HCT116 (cell line): ENCODE measurements around the gene POU2AF2. TPM values are rescaled to one million over a fixed set of nuclear protein-coding genes. Genes with fewer than 3 reads are reported as not detected.

ENCODE experiments used
- ATAC-seq: fragments of 200-7000 bp; cut with Tn5 transposase; 2 replicates; pipeline ENCODE4 v1.9.1; 2020; ENCODE audit warnings: mild to moderate bottlenecking, moderate library complexity
- BruUV-seq: library from RNA; stranded (reverse); fragments of 400-500 nt; replicated peaks from 2 replicates; lab custom pipeline; 2021; lab: Mats Ljungman, UMichigan
- CTCF ChIA-PET: fragments of 300-600 bp; sonication (Branson Sonifier 250); formaldehyde crosslinking; loops from one replicate; lab custom pipeline; 2021; ENCODE audit warnings: antibody characterized with exemption; lab: Charles Lee
- POLR2A ChIA-PET: fragments of 300-600, 350-600 bp; sonication (Branson Sonifier 250); formaldehyde crosslinking; loops from one replicate; lab custom pipeline; 2021; ENCODE audit warnings: antibody characterized with exemption; lab: Charles Lee
- RAD21 ChIA-PET, 2 experiments: fragments of 300-600 bp; sonication (Branson Sonifier 250); formaldehyde crosslinking; loops; one replicate each; lab custom pipeline; 2023; ENCODE audit warnings: low total read pairs in 2 of 2; ENCODE audit not compliant: uncharacterized antibody in 2 of 2, unreplicated experiment in 2 of 2, low non-redundant PET in 1 of 2; lab: Charles Lee
- DNase-seq: peaks from one replicate; pipeline ENCODE4 v3.0.0-alpha.2; 2010; ENCODE audit warnings: low read depth, low spot score
- H2AFZ ChIP-seq: fragments of 200-600 bp; shearing (Covaris generic), sonication (generic); 2 replicates; pipeline ENCODE4 v1.6.1; 2017; ENCODE audit warnings: low read depth, mixed run types, mixed read lengths, antibody characterized with exemption, low read length; ENCODE audit not compliant: poor library complexity, severe bottlenecking
- H3K27ac ChIP-seq: 2 replicates; pipeline ENCODE4 v1.5.1; 2012; ENCODE audit warnings: low read depth, low read length
- H3K27me3 ChIP-seq: fragments of 200-600 bp; sonication (generic); 2 replicates; pipeline ENCODE4 v1.6.1; 2016; ENCODE audit warnings: mixed run types, low read length, mixed read lengths; ENCODE audit not compliant: insufficient read depth
- H3K36me3 ChIP-seq, 2 experiments: fragments of 200-500 bp in 1 of 2; fragments of 200-600 bp in 1 of 2; sonication (Bioruptor generic) in 1 of 2; sonication (generic) in 1 of 2; 2 replicates each; pipeline versions ENCODE4 v1.5.1 to v1.6.1; 2014 to 2016; ENCODE audit warnings: low read length in 2 of 2, inconsistent platforms in 1 of 2, mixed read lengths in 1 of 2, mixed run types in 1 of 2; ENCODE audit not compliant: insufficient read depth in 2 of 2, control insufficient read depth in 1 of 2
- H3K4me1 ChIP-seq, 2 experiments: fragments of 200-600 bp in 1 of 2; sonication (generic) in 1 of 2; 2 replicates each; pipeline versions ENCODE4 v1.5.1 to v1.6.1; 2012 to 2017; ENCODE audit warnings: low read length in 2 of 2, inconsistent platforms in 1 of 2, mild to moderate bottlenecking in 1 of 2, mixed read lengths in 1 of 2, mixed run types in 1 of 2, moderate library complexity in 1 of 2; ENCODE audit not compliant: insufficient read depth in 2 of 2, control insufficient read depth in 1 of 2
- H3K4me2 ChIP-seq: fragments of 200-600 bp; sonication (generic); 2 replicates; pipeline ENCODE4 v1.6.1; 2017; ENCODE audit warnings: mixed run types, low read length, mixed read lengths
- H3K4me3 ChIP-seq, 2 experiments: fragments of 200-600 bp in 1 of 2; sonication (generic) in 1 of 2; replicated peaks in 1 of 2; 2 replicates each; pipeline ENCODE4 v1.5.1; 2011 to 2016; ENCODE audit warnings: low read length in 2 of 2, control low read depth in 1 of 2, low read depth in 1 of 2, mild to moderate bottlenecking in 1 of 2, mixed read lengths in 1 of 2, mixed run types in 1 of 2
- H3K79me2 ChIP-seq: fragments of 200-600 bp; sonication (generic); 2 replicates; pipeline ENCODE4 v1.6.1; 2017; ENCODE audit warnings: mild to moderate bottlenecking, mixed run types, low read length, moderate library complexity, mixed read lengths; ENCODE audit not compliant: insufficient read depth
- H3K9ac ChIP-seq: fragments of 200-600 bp; sonication (generic); 2 replicates; pipeline ENCODE4 v1.6.1; 2016; ENCODE audit warnings: low read length, mixed read lengths
- H3K9me2 ChIP-seq: fragments of 200-600 bp; sonication (generic), shearing (Covaris generic); 2 replicates; pipeline ENCODE4 v1.6.1; 2017; ENCODE audit warnings: mixed run types, mild to moderate bottlenecking, moderate library complexity; ENCODE audit not compliant: insufficient read depth
- H3K9me3 ChIP-seq, 2 experiments: fragments of 200-500 bp in 1 of 2; fragments of 200-600 bp in 1 of 2; sonication (Bioruptor generic) in 1 of 2; sonication (generic) in 1 of 2; 2 replicates each; pipeline ENCODE4 v1.6.1; 2014 to 2017; ENCODE audit warnings: low read length in 2 of 2, mixed read lengths in 2 of 2, inconsistent platforms in 1 of 2, low read depth in 1 of 2, mild to moderate bottlenecking in 1 of 2, mixed run types in 1 of 2, moderate library complexity in 1 of 2; ENCODE audit not compliant: control insufficient read depth in 1 of 2, insufficient read depth in 1 of 2
- H4K20me1 ChIP-seq: fragments of 200-600 bp; sonication (generic), shearing (Covaris generic); 2 replicates; pipeline ENCODE4 v1.6.1; 2017; ENCODE audit warnings: mixed run types, mild to moderate bottlenecking, moderate library complexity; ENCODE audit not compliant: insufficient read depth
- CEBPB ChIP-seq: IDR thresholded peaks from 2 replicates; pipeline ENCODE4 v1.6.1; 2012; ENCODE audit warnings: low read depth
- ELF1 ChIP-seq: IDR thresholded peaks from 2 replicates; pipeline ENCODE4 v1.6.1; 2012; ENCODE audit warnings: low read depth, borderline replicate concordance
- MAX ChIP-seq: IDR thresholded peaks from 2 replicates; pipeline ENCODE4 v1.6.1; 2012
- ZNF274 ChIP-seq: fragments of 200-500 bp; sonication (Bioruptor generic); IDR thresholded peaks from 2 replicates; pipeline ENCODE4 v1.6.1; 2014; ENCODE audit warnings: mild to moderate bottlenecking, low read depth, low read length, inconsistent platforms
- intact Hi-C: fragments of 100-400 bp; cut with micrococcal nuclease; formaldehyde crosslinking; loops from 2 replicates; pipeline ENCODE4 v1.10.0; 2022
- total RNA-seq: library from RNA; stranded (reverse); gene quantifications from one replicate; pipeline ENCODE4 v1.2.1, GENCODE V29; 2021; ENCODE audit not compliant: unreplicated experiment
- TF ChIP-seq, protein P1 (sequence below), 3 experiments: fragments of 200-600 bp in 1 of 3; sonication (generic) in 1 of 3; IDR thresholded peaks in 2 of 3; conservative IDR thresholded peaks in 1 of 3; 2 replicates each; pipeline ENCODE4 v1.5.1; 2012 to 2017; ENCODE audit warnings: low read depth in 2 of 3, low read length in 2 of 3, antibody characterized with exemption in 1 of 3, borderline replicate concordance in 1 of 3, control low read depth in 1 of 3, mild to moderate bottlenecking in 1 of 3, mixed read lengths in 1 of 3, mixed run types in 1 of 3, moderate library complexity in 1 of 3; ENCODE audit not compliant: insufficient read depth in 1 of 3
- TF ChIP-seq, protein P2 (sequence below): IDR thresholded peaks from 2 replicates; pipeline ENCODE4 v1.6.1; 2012; ENCODE audit warnings: low read depth
- TF ChIP-seq, protein P3 (sequence below): IDR thresholded peaks from 2 replicates; pipeline ENCODE4 v1.6.1; 2012

The POU2AF2 gene
- total RNA-seq, 1 experiment from 2014 or later: not detected

DNA sequence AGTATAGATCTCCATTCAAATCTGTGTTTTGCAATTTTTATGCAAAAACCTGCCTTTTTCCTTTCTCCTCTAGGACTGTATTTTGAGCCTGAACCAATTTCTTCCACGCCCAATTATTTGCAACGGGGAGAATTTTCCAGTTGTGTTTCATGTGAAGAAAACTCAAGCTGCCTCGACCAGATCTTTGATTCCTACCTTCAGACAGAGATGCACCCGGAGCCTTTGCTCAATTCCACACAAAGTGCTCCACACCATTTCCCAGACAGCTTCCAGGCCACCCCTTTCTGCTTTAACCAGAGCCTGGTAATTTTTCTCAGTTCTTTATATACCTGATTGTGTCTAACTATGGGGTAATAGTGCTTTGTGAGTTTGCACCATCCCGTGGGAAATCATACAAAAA, 60.8 kb downstream of the POU2AF2 start:
- ChIA-PET POLR2A (no interaction called here), CTCF (no interaction called here), RAD21 (no interaction called here)
- no peaks in the 10 kb centered on the region for H3K9me2 ChIP-seq
- peaks cover 46% of the 10 kb centered on the region for H3K27me3 ChIP-seq
- H3K79me2 ChIP-seq: no peaks in the 10 kb centered on the region
- H3K36me3 ChIP-seq: no peaks in the 10 kb centered on the region
- H4K20me1 ChIP-seq: no peaks in the 10 kb centered on the region
- intact Hi-C loops: no loop called here
- no peak for ATAC-seq
- DNase-seq: no peak
- H3K9me3 ChIP-seq: no peaks in the 10 kb centered on the region
- BruUV-seq: no TSS peak
- TF ChIP-seq MAX (no peak), ELF1 (no peak), ZNF274 (no peak), CEBPB (no peak)
- TF ChIP-seq, protein P1, sequence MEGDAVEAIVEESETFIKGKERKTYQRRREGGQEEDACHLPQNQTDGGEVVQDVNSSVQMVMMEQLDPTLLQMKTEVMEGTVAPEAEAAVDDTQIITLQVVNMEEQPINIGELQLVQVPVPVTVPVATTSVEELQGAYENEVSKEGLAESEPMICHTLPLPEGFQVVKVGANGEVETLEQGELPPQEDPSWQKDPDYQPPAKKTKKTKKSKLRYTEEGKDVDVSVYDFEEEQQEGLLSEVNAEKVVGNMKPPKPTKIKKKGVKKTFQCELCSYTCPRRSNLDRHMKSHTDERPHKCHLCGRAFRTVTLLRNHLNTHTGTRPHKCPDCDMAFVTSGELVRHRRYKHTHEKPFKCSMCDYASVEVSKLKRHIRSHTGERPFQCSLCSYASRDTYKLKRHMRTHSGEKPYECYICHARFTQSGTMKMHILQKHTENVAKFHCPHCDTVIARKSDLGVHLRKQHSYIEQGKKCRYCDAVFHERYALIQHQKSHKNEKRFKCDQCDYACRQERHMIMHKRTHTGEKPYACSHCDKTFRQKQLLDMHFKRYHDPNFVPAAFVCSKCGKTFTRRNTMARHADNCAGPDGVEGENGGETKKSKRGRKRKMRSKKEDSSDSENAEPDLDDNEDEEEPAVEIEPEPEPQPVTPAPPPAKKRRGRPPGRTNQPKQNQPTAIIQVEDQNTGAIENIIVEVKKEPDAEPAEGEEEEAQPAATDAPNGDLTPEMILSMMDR (IDR thresholded peaks at IDR 0.05 in 2 of 3, conservative IDR thresholded peaks at IDR 0.05 in 1 of 3; ENCODE audit: borderline replicate concordance in 1 of 3, insufficient read depth in 1 of 3, low read depth in 2 of 3, low read length in 2 of 3): no peak
- TF ChIP-seq, protein P2, sequence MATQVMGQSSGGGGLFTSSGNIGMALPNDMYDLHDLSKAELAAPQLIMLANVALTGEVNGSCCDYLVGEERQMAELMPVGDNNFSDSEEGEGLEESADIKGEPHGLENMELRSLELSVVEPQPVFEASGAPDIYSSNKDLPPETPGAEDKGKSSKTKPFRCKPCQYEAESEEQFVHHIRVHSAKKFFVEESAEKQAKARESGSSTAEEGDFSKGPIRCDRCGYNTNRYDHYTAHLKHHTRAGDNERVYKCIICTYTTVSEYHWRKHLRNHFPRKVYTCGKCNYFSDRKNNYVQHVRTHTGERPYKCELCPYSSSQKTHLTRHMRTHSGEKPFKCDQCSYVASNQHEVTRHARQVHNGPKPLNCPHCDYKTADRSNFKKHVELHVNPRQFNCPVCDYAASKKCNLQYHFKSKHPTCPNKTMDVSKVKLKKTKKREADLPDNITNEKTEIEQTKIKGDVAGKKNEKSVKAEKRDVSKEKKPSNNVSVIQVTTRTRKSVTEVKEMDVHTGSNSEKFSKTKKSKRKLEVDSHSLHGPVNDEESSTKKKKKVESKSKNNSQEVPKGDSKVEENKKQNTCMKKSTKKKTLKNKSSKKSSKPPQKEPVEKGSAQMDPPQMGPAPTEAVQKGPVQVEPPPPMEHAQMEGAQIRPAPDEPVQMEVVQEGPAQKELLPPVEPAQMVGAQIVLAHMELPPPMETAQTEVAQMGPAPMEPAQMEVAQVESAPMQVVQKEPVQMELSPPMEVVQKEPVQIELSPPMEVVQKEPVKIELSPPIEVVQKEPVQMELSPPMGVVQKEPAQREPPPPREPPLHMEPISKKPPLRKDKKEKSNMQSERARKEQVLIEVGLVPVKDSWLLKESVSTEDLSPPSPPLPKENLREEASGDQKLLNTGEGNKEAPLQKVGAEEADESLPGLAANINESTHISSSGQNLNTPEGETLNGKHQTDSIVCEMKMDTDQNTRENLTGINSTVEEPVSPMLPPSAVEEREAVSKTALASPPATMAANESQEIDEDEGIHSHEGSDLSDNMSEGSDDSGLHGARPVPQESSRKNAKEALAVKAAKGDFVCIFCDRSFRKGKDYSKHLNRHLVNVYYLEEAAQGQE: no peak
- TF ChIP-seq, protein P3, sequence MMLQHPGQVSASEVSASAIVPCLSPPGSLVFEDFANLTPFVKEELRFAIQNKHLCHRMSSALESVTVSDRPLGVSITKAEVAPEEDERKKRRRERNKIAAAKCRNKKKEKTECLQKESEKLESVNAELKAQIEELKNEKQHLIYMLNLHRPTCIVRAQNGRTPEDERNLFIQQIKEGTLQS: no peak
- no peak overlapping the region for H3K4me2 ChIP-seq
- no peak overlapping the region for H2AFZ ChIP-seq
- no peaks in the 10 kb centered on the region; a peak in 1 of 4 replicates for H3K4me1 ChIP-seq
- no peak overlapping the region for H3K4me3 ChIP-seq
- H3K9ac ChIP-seq: no peak overlapping the region
- no peak overlapping the region for H3K27ac ChIP-seq
